Panc1 (cell line): ENCODE results near the gene PLXNA2. TPM values are rescaled to one million over a fixed set of nuclear protein-coding genes. Genes with fewer than 3 reads are reported as not detected.

Experiments
- ATAC-seq: fragments of 200-7000 bp; cut with Tn5 transposase; 2 replicates; pipeline ENCODE4 v1.9.1; 2020; ENCODE audit warnings: mild to moderate bottlenecking, moderate library complexity
- BruUV-seq: library from RNA; stranded (reverse); fragments of 400-500 nt; replicated peaks from 2 replicates; lab custom pipeline; 2021; lab: Mats Ljungman, UMichigan
- CTCF ChIA-PET: fragments of 300-600 bp; sonication (Branson Sonifier 250); formaldehyde crosslinking; loops from one replicate; lab custom pipeline; 2022; ENCODE audit warnings: antibody characterized with exemption; lab: Charles Lee
- POLR2A ChIA-PET: fragments of 300-600 bp; sonication (Branson Sonifier 250); formaldehyde crosslinking; loops from one replicate; lab custom pipeline; 2022; ENCODE audit warnings: antibody characterized with exemption; lab: Charles Lee
- DNase-seq: peaks from one replicate; pipeline ENCODE4 v3.0.0-alpha.2; 2010; ENCODE audit warnings: low read depth, low spot score
- H3K27ac ChIP-seq: 2 replicates; pipeline ENCODE4 v1.5.1; 2011; ENCODE audit warnings: mild to moderate bottlenecking, low read length, inconsistent platforms
- H3K27me3 ChIP-seq: fragments of 200-500 bp; sonication (Bioruptor generic); 2 replicates; pipeline ENCODE4 v1.6.0; 2014; ENCODE audit warnings: low read length, inconsistent platforms; ENCODE audit not compliant: control insufficient read depth, insufficient read depth
- H3K36me3 ChIP-seq: fragments of 200-500 bp; sonication (Bioruptor generic); 2 replicates; pipeline ENCODE4 v1.5.1; 2014; ENCODE audit warnings: inconsistent platforms, mild to moderate bottlenecking, low read length, moderate library complexity; ENCODE audit not compliant: control insufficient read depth, insufficient read depth
- H3K4me1 ChIP-seq: 2 replicates; pipeline ENCODE4 v1.5.1; 2011; ENCODE audit warnings: inconsistent platforms, mild to moderate bottlenecking, low read length, moderate library complexity; ENCODE audit not compliant: control insufficient read depth, insufficient read depth
- H3K4me3 ChIP-seq, 2 experiments: 2 replicates each; pipeline ENCODE4 v1.5.1; 2011 to 2012; ENCODE audit warnings: low read depth in 2 of 2, low read length in 2 of 2, mild to moderate bottlenecking in 2 of 2, inconsistent platforms in 1 of 2, moderate library complexity in 1 of 2
- H3K9me3 ChIP-seq: fragments of 200-500 bp; sonication (Bioruptor generic); 2 replicates; pipeline ENCODE4 v1.5.1; 2014; ENCODE audit warnings: low read depth, mild to moderate bottlenecking, inconsistent platforms, low read length, moderate library complexity; ENCODE audit not compliant: control insufficient read depth, insufficient read depth
- POLR2AphosphoS5 ChIP-seq: IDR thresholded peaks from 2 replicates; pipeline ENCODE4 v1.6.1; 2012; ENCODE audit warnings: mild to moderate bottlenecking, low read depth, low read length, moderate library complexity
- SIN3A ChIP-seq: IDR thresholded peaks from 2 replicates; pipeline ENCODE4 v1.6.1; 2012; ENCODE audit warnings: low read depth, mild to moderate bottlenecking, low read length, moderate library complexity, borderline replicate concordance; ENCODE audit not compliant: insufficient read depth
- TCF7L2 ChIP-seq: IDR thresholded peaks from 2 replicates; pipeline ENCODE4 v1.6.1; 2011; ENCODE audit warnings: mild to moderate bottlenecking, low read depth, low read length, inconsistent platforms
- in situ Hi-C: cut with HindIII; loops from 2 replicates; pipeline ENCODE4 v1.10.0; 2016; ENCODE audit warnings: low sequenced_read_pairs, low pct_unique_long_range_greater_than_20kb
- intact Hi-C: fragments of 100-400 bp; cut with micrococcal nuclease; formaldehyde crosslinking; loops from one replicate; pipeline ENCODE4 v1.10.0; 2022; ENCODE audit not compliant: unreplicated experiment
- total RNA-seq: library from RNA; stranded (reverse); gene quantifications from one replicate; pipeline ENCODE4 v1.2.1, GENCODE V29; 2021; ENCODE audit not compliant: unreplicated experiment
- TF ChIP-seq, protein P1 (sequence below), 2 experiments: IDR thresholded peaks; 2 replicates each; pipeline ENCODE4 v1.6.1; 2011 to 2012; ENCODE audit warnings: low read depth in 2 of 2, control low read depth in 1 of 2, low read length in 1 of 2, mild to moderate bottlenecking in 1 of 2, moderate library complexity in 1 of 2; ENCODE audit not compliant: insufficient read depth in 1 of 2
- TF ChIP-seq, protein P2 (sequence below): fragments of 450-650 bp; IDR thresholded peaks from 2 replicates; pipeline ENCODE4 v1.5.1; 2017; ENCODE audit warnings: mild to moderate bottlenecking

PLXNA2 gene
- total RNA-seq, 1 experiment from 2014 or later, result 0.98 TPM

DNA sequence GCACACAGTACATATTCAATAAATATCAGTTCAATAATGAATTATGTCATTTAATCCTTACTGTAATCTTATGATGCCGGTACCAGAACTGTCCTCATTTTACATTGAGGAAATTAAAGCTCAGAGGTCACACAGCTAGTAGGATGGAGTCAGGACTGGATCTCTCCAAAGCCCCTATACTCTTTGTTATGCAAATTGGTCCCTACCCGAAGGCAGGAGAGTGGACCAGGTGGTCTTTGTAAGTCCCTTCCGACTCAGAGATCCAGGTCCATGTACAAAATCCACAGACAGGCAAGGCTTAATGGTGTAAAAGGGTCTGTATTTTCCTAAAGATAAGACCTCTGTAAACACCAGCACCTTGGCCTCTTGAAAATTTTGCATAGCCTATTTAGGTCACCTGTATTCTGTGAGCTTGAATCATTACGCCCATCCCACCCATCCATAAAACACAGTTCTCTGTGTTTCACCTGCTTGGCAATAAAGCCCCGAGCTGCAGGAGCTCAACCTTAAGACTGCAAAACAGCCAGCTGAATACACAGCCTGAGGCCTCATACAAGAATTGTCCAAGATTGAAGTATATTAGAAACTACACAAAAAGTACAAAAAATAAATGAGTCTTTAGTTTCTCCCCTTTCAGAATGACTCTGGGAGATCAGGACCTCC is 41.7 kb downstream of the PLXNA2 start:
- Histone ChIP-seq H3K27ac (no peak overlapping the region), H3K27me3 (no peaks in the 10 kb centered on the region), H3K4me3 (peak overlapping the region in 1 of 2 experiments; percentile 30; a peak in 1 of 4 replicates), H3K36me3 (no peaks in the 10 kb centered on the region), H3K9me3 (no peaks in the 10 kb centered on the region), H3K4me1 (no peaks in the 10 kb centered on the region)
- CTCF ChIA-PET, result no interaction called here
- DNase-seq (no peak), ATAC-seq (0 out of 2 replicates have a peak, but pooled peaks have one; percentile 36)
- POLR2A ChIA-PET, result interaction anchor here (0.6 kb wide), 2 partner anchors 245 to 334 kb away, joined by 3 read pairs; no protein-coding TSS in a partner anchor
- no peak for TF ChIP-seq TCF7L2
- TF ChIP-seq POLR2AphosphoS5, result no peak
- TF ChIP-seq SIN3A, result no peak
- no TSS peak for BruUV-seq
- intact Hi-C loops, result no loop called here
- in situ Hi-C loops, result no loop called here

DNA sequence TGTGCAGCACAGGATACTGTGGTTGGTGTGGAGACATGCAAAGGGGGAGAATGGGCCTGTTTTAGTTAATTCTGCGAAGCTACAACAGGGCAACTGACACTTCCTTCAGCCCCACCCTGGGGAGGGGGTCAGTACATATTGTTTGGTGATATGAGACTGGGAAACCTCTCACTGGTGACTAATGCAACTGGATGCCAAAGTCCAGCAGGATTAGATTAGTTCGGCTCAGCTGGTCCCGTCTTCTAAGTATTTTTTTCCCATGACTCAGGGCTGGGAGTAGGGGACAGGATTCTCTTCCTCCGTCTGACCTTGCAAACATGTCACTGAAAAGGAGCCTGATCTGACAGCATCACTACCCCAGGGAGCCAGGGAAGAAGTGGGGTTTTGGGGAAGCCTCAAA is 43.0 kb downstream of the PLXNA2 start:
- no peaks in the 10 kb centered on the region for H3K9me3 ChIP-seq
- DNase-seq (no peak), ATAC-seq (no peak)
- no peak overlapping the region for H3K27ac ChIP-seq
- no peaks in the 10 kb centered on the region for H3K36me3 ChIP-seq
- TF ChIP-seq, protein P1, sequence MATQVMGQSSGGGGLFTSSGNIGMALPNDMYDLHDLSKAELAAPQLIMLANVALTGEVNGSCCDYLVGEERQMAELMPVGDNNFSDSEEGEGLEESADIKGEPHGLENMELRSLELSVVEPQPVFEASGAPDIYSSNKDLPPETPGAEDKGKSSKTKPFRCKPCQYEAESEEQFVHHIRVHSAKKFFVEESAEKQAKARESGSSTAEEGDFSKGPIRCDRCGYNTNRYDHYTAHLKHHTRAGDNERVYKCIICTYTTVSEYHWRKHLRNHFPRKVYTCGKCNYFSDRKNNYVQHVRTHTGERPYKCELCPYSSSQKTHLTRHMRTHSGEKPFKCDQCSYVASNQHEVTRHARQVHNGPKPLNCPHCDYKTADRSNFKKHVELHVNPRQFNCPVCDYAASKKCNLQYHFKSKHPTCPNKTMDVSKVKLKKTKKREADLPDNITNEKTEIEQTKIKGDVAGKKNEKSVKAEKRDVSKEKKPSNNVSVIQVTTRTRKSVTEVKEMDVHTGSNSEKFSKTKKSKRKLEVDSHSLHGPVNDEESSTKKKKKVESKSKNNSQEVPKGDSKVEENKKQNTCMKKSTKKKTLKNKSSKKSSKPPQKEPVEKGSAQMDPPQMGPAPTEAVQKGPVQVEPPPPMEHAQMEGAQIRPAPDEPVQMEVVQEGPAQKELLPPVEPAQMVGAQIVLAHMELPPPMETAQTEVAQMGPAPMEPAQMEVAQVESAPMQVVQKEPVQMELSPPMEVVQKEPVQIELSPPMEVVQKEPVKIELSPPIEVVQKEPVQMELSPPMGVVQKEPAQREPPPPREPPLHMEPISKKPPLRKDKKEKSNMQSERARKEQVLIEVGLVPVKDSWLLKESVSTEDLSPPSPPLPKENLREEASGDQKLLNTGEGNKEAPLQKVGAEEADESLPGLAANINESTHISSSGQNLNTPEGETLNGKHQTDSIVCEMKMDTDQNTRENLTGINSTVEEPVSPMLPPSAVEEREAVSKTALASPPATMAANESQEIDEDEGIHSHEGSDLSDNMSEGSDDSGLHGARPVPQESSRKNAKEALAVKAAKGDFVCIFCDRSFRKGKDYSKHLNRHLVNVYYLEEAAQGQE (IDR thresholded peaks at IDR 0.05; ENCODE audit: insufficient read depth in 1 of 2, low read depth in 2 of 2, low read length in 1 of 2), result no peak
- no peak for TF ChIP-seq TCF7L2
- TF ChIP-seq, protein P2, sequence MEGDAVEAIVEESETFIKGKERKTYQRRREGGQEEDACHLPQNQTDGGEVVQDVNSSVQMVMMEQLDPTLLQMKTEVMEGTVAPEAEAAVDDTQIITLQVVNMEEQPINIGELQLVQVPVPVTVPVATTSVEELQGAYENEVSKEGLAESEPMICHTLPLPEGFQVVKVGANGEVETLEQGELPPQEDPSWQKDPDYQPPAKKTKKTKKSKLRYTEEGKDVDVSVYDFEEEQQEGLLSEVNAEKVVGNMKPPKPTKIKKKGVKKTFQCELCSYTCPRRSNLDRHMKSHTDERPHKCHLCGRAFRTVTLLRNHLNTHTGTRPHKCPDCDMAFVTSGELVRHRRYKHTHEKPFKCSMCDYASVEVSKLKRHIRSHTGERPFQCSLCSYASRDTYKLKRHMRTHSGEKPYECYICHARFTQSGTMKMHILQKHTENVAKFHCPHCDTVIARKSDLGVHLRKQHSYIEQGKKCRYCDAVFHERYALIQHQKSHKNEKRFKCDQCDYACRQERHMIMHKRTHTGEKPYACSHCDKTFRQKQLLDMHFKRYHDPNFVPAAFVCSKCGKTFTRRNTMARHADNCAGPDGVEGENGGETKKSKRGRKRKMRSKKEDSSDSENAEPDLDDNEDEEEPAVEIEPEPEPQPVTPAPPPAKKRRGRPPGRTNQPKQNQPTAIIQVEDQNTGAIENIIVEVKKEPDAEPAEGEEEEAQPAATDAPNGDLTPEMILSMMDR, result no peak
- no peak for TF ChIP-seq POLR2AphosphoS5
- no peak for TF ChIP-seq SIN3A
- ChIA-PET POLR2A (no interaction called here), CTCF (no interaction called here)
- in situ Hi-C loops (no loop called here), intact Hi-C loops (no loop called here)
- H3K27me3 ChIP-seq, result no peaks in the 10 kb centered on the region
- no peaks in the 10 kb centered on the region for H3K4me1 ChIP-seq
- BruUV-seq, result no TSS peak
- H3K4me3 ChIP-seq, result no peak overlapping the region

DNA sequence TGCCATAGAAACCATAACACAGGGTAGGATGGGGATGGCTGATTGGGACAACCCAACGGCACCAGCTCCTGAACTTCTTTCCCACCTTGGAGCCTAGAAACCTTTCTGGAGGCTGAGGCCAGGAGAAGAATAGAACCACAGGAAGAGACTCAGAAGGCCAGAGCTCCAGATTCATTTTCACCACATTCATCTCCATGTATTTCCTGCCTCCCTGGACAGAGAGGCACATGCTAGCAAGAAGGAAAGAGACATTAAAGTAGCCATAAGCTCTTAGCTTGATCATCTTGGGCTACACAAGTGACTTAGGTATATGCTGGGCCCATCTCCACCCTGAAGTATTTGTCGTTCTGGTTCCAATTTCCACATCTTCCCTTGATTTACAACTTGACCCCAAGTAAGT is 44.1 kb downstream of the PLXNA2 start:
- H3K4me3 ChIP-seq, result no peak overlapping the region
- ChIA-PET POLR2A (interaction anchor here (0.7 kb wide), 1 partner anchor 12 kb away, joined by 4 read pairs; no protein-coding TSS in a partner anchor), CTCF (no interaction called here)
- ATAC-seq (no peak), DNase-seq (no peak)
- no peak for TF ChIP-seq SIN3A
- TF ChIP-seq, protein P2, result no peak
- no peak for TF ChIP-seq TCF7L2
- no peak for TF ChIP-seq POLR2AphosphoS5
- TF ChIP-seq, protein P1 (IDR thresholded peaks at IDR 0.05; ENCODE audit: insufficient read depth in 1 of 2, low read depth in 2 of 2, low read length in 1 of 2), result no peak
- H3K27ac ChIP-seq, result no peak overlapping the region
- H3K9me3 ChIP-seq, result no peaks in the 10 kb centered on the region
- in situ Hi-C loops (no loop called here), intact Hi-C loops (no loop called here)
- BruUV-seq, result no TSS peak
- no peaks in the 10 kb centered on the region for H3K27me3 ChIP-seq
- no peaks in the 10 kb centered on the region for H3K36me3 ChIP-seq
- H3K4me1 ChIP-seq, result no peaks in the 10 kb centered on the region
